ENCODE results near the gene PNPLA6.
"Not testable (repeated sequence)": the region's sequence is repeated elsewhere in the genome, so short reads cannot be mapped to it uniquely, and the experiment has no call there.

- not testable (repeated sequence) for TF ChIP-seq POLR2AphosphoS5 (IDR thresholded peaks at IDR 0.05; ENCODE audit: borderline replicate concordance, low read depth, low read length); EZH2 (IDR thresholded peaks at IDR 0.05); FOXP2 (optimal IDR thresholded peaks at IDR 0.05; ENCODE audit: control extremely low read depth, extremely low read length, insufficient read depth)
Observed at GRCh38 chr19:7577422-7577821, 41.9 kb downstream of the PNPLA6 start.
